ENCODE results near the gene MED15. TPM values are rescaled to one million over a fixed set of nuclear protein-coding genes. Genes with fewer than 3 reads are reported as not detected.
"Not testable (repeated sequence)": the region's sequence is repeated elsewhere in the genome, so short reads cannot be mapped to it uniquely, and the experiment has no call there.

Gene MED15
- total RNA-seq, 1 experiment from 2014 or later = 19.5 TPM

DNA sequence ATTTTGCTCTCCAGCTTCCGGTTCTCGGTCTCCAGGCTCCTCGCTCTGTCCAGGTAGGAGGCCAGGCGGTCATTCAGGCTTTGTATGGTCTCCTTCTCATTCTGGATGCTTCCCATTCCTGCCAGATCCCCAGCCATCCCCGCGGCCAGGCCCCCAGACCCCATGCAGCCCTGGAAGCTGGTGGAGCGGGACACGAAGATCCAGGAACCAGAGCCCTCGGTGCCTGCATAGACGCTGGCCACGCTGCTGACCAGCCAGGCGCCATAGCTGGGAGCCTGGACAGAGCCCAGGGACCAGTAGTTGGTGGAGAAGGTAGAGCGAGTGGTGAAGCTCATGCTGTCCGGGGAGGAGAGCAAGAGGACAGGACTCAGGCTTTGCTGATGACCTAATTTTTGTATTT lies 23.6 kb upstream of the MED15 start:
- DNase-seq (ENCODE audit: low read depth) = no peak

DNA sequence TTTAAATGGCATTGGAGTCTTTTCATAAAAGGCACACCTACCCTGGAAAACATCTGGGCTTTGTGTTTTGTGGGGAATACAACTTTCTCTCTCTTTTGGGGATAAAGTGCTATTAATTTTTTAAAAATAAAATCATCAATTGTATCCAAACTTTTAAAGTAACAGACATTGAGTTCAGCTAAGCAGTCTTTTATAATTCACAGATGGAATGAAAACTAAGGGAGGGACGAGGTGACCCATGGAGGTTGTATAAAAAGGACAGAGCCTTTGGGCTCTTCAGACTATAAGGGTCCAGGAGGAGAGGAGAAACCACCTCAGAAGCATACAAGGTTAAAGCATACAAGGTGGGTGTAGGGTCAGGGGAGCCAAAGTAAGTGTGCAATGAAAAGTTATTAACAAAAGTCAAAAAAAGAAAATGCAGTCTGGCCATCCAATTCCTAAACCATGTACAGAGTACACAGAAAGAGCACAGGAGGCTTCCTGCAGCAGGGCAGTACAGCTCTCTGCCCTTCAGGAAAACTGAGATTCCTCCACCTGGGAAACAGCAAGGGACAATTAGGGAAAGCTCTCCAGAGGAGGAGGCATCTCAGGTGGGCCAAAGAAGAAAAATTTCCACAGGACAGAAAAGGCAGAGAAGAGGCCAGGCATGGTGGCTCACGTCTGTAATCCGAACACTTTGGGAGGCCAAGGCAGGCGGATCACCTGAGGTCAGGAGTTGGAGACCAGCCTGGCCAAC lies 22.3 kb upstream of the MED15 start:
- no peak for DNase-seq (ENCODE audit: low read depth)

DNA sequence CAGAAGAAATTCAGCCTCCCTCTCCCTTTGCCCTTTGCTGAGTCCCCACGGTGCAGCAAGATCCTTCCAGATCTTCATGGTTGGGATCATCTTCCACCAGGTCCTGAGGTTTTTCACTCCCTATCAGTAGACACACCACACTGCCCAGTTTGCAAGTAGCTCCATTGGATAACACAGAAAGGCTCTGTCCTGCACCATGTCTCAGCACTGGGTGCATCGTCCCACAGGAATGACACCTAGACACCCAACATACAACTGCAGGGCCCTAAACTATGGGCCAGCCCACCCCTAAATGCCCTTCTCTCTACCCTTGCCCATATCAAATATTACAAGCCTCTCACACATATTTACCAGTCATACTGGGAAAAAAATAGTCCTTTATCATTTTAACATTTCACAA lies 21.2 kb upstream of the MED15 start:
- no peak for DNase-seq (ENCODE audit: low read depth)

DNA sequence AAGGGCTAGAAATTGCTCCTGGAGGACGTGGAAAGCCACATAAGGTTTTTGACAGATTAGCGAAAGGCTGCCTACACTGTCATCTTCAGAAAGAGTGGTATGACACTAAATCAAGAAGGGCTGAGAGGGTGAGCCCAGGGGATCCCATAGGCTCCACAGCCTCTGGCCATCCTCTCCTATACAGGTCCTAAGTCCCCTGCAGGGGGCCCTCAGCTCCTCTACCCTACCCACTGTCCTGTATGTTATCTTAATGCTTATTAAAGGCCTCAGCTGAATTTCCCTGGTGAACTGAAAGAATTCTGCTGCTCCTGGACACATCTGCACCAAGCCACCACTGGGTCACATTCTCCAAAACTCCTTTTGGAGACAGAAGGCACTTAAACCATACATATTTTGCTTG lies 19.7 kb upstream of the MED15 start:
- DNase-seq (ENCODE audit: low read depth) = no peak

- no peak for DNase-seq (ENCODE audit: low read depth)
Measured at GRCh38 chr22:20488946-20489345, 18.5 kb upstream of the MED15 start.

- no peak for DNase-seq (ENCODE audit: low read depth)
Measured at GRCh38 chr22:20490183-20490940, 17.0 kb upstream of the MED15 start.

DNA sequence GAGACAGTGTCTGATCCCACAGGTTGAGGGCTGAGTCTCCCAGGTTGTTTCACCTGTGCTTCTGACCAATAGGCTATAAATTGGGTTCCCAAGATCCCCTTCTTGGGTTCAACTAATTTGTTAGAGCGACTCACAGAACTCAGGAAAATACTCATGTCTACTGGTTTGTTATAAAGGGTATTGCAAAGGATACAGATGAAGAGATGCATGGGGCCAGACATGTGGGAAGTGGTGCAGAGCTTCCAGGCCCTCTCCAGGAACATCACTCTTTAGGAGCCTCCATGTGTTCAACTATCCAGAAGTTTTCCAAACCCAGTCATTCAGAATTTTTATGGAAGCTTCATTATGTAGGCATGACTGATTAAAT lies 16.5 kb upstream of the MED15 start:
- DNase-seq (ENCODE audit: low read depth) = no peak

GRCh38 chr22:20491346-20491745 lies 16.1 kb upstream of the MED15 start:
- no peak for DNase-seq (ENCODE audit: low read depth)

- peak; percentile 39 for DNase-seq (ENCODE audit: low read depth)
Measured at GRCh38 chr22:20494978-20495860, 12.2 kb upstream of the MED15 start, which contains the start of gene KLHL22. TSS of gene KLHL22 (minus strand) at chr22:20495795. CDS start at chr22:20489211, 6,584 bp downstream.

- peak; percentile 87 for DNase-seq (ENCODE audit: low read depth)
Measured at GRCh38 chr22:20495861-20496681, 11.3 kb upstream of the MED15 start.

GRCh38 chr22:20497426-20497825 lies 10.0 kb upstream of the MED15 start:
- DNase-seq (ENCODE audit: low read depth) = no peak

DNA sequence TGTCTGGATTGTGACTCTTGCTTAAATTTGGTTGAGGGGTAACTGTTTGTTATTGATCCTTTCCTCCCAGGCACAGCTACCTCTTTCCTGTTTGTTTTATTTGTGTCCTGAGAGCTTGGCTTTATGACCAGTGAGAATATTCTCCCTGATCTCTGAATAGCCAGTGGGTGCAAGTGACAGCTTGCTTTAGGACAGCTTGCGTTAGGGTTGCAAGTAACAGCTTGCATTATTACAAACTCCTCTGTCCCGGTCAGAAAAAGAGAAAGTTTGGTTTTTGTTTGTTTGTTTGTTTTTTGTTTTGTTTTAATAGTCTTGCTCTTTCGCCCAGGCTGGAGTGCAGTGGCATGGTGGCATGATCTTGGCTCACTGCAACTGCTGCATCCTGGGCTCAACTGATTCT lies 8.5 kb upstream of the MED15 start:
- DNase-seq (ENCODE audit: low read depth) = no peak

GRCh38 chr22:20499769-20500168 lies 7.6 kb upstream of the MED15 start:
- DNase-seq (ENCODE audit: low read depth) = no peak

- DNase-seq (ENCODE audit: low read depth) = peak; percentile 70
Measured at GRCh38 chr22:20503816-20504215, 3.6 kb upstream of the MED15 start.

- peak; percentile 84 for DNase-seq (ENCODE audit: low read depth)
Measured at GRCh38 chr22:20504293-20504922, 3.0 kb upstream of the MED15 start.

DNA sequence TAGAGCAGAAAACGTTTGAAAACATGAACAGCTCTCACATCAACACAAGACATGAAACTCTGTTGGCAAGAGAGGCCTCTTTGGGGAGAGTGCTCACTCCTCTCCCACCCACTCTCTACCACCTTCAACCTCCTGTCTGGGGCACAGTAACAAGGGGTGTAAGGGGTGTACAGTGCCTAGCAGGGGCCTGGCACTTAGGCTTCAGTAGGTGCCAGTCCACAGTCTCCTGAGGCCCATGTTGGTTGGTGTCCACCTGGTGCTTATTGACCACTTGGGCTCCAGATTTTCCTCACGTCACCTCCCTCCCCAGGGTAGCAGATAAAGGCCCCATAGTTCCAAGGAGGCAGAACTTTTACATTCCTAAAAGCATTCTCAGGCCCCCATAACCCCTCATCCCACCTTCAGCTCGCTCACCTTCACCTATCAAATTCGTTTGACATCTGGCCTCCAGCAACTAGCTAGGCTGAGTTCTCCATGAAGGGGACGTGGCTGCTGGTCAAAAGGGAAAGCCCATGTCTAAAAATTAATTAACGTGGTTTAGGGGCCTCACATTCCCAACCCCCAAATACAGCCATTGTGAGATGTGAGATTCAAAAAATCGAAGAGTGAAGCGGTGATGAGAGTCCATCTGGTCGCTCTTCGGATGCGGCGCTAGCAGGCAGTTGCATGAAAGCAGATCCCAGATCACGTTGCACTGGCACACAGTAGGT lies 712 bp upstream of the MED15 start:
- no peak for DNase-seq (ENCODE audit: low read depth)

DNA sequence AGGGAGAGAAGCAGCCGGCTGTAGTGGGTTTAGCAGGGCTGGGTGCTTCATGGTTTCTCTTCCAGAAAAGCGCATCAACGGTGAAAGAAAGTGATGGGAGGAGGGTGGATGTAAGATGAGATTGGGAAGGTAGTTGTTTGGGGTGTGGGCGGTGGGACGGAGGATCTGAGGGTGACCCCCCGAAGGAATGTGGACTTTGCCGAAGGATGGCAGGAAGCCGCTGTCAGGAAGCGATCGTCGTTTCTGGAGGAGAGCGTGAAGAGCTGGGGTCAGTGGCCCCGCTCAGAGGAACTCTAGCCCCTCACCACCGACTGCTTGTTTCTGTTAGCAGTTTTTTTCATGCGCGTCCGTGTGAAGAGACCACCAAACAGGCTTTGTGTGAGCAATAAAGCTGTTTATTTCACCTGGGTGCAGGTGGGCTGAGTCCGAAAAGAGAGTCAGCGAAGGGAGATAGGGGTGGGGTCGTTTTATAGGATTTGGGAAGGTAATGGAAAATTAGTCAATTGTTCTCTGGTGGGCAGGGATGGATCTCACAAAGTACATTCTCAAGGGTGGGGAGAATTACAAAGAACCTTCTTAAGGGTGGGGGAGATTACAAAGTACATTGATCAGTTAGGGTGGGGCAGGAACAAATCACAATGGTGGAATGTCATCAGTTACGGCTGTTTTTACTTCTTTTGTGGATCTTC lies 801 bp downstream of the MED15 start:
- DNase-seq (ENCODE audit: low read depth) = not testable (repeated sequence)

DNA sequence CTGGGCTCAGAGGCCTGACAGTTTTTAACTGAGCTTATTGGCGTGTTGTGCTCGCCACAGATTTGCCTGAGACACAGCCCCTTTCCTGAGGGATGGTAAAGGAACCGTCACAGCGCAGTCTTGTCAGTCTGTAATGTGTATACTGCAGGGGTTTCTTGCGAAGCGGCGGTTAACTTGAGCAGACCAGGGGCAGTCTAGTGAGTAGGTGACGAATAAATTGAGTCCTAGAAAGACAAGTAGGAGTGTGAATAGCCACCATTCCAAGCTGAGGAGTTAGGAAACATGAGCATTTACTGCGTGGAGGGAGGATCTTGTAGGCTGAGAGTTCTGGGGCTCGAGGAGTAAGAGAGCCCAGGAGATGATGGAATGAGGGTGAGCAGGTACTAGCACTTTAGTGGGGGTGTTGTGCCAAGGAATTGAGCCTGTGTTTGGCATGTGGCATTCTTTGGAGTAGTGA lies 1.4 kb downstream of the MED15 start:
- DNase-seq (ENCODE audit: low read depth) = no peak

DNA sequence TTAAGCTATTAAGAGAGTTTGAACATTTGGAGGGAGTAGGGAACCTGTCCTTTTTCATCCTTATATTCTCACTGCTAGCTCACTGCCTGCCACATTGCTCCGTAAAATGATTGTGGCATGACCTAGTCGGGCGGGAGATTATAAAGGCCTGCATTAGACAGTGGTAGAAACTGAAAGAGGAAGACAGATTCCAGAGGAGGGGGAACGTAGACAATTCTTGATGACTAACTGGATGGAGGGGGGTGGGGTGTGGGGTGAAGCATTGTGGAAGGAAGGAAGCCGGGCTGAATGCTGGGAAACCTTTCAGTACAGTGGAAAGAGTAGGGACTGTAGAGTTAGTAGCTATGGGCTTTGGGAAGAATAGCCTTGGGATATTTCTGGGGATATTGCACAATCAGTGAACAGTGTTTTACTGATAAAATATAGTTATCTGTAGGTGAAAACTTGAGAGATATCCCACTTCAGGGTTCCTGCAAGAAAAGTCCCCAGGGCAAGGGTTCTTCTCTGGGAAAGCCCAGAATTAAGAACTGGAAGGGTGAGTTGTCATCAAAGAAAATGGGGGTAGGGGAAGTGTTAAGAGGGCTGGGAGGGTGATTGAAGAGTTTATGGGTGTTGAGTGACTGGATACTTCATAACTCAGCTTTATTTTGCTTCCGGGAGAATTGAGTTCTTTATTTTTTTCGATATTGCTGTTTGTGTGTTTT lies 2.1 kb downstream of the MED15 start:
- DNase-seq (ENCODE audit: low read depth) = peak; percentile 93
